Right ventricle myocardium inferior (tissue), 1 donor: Measurements from ENCODE around the gene PYM1. TPM values are rescaled to one million over a fixed set of nuclear protein-coding genes. Genes with fewer than 3 reads are reported as not detected.
"Not testable (repeated sequence)": the region's sequence is repeated elsewhere in the genome, so short reads cannot be mapped to it uniquely, and the experiment has no call there.

Source experiments
- ATAC-seq: fragments of 200-7000 bp; cut with Tn5 transposase; one replicate; pipeline ENCODE4 v1.9.1; 2020; ENCODE audit warnings: mild to moderate bottlenecking, moderate library complexity
- DNase-seq: peaks from one replicate; pipeline ENCODE4 v3.0.0; 2021; ENCODE audit errors: missing footprints
- intact Hi-C: fragments of 100-400 bp; cut with DNase I; formaldehyde crosslinking; loops from one replicate; pipeline ENCODE4 v1.11.0; 2022
- total RNA-seq: library from RNA; stranded (reverse); fragmentation: NEBNext Ultra II Directional; extraction: Animal tissue kit (Norgen Biotek cat#: 25700); gene quantifications from one replicate; pipeline ENCODE4 v1.2.1, GENCODE V29; 2021
- donor health status: DM: no; HTN: yes; CAD: no; lungs with severe emphysema.

PYM1 gene
- total RNA-seq, 1 donor from 2014 or later = 19.1 TPM

GRCh38 chr12:55866454-55867004 lies 61.2 kb downstream of the PYM1 start:
- ATAC-seq, DNase-seq, intact Hi-C loops: not testable (repeated sequence)

- intact Hi-C loops = no loop called here
- ATAC-seq = no peak
Measured at GRCh38 chr12:55865327-55865726, 62.4 kb downstream of the PYM1 start.

GRCh38 chr12:55862931-55863330 lies 64.8 kb downstream of the PYM1 start:
- intact Hi-C loops, DNase-seq, ATAC-seq: not testable (repeated sequence)

More at GRCh38 chr12:55865327-55865726, 62.4 kb downstream of the PYM1 start:
- no peak for DNase-seq

GRCh38 chr12:55862286-55862685 lies 65.4 kb downstream of the PYM1 start:
- intact Hi-C loops = no loop called here
- ATAC-seq = no peak
- no peak for DNase-seq

- ATAC-seq (no peak), DNase-seq (no peak)
- intact Hi-C loops = no loop called here
Measured at GRCh38 chr12:55861871-55862270, 65.8 kb downstream of the PYM1 start.

GRCh38 chr12:55861396-55861795 lies 66.3 kb downstream of the PYM1 start:
- intact Hi-C loops = no loop called here
- ATAC-seq = no peak
- no peak for DNase-seq

GRCh38 chr12:55852740-55853139 lies 75.0 kb downstream of the PYM1 start:
- intact Hi-C loops = no loop called here
- DNase-seq (no peak), ATAC-seq (no peak)

Other genes with a start within 250 kb of the PYM1 start
- gene ITGA7, start 220.0 kb downstream of the PYM1 start, total RNA-seq = 479 TPM
- 128 TPM for gene BLOC1S1, start 211.8 kb downstream of the PYM1 start, total RNA-seq
- 12.9 TPM for gene RDH5, start 207.5 kb downstream of the PYM1 start, total RNA-seq
- 790 TPM for gene CD63, start 198.9 kb downstream of the PYM1 start, total RNA-seq
- gene GDF11, start 184.8 kb downstream of the PYM1 start, total RNA-seq = 9.7 TPM
- gene SARNP, start 110.2 kb downstream of the PYM1 start, total RNA-seq = 50.2 TPM
- 17.3 TPM for gene ORMDL2, start 109.9 kb downstream of the PYM1 start, total RNA-seq
- 18.3 TPM for gene DNAJC14, start 98.3 kb downstream of the PYM1 start, total RNA-seq
- gene MMP19, start 85.0 kb downstream of the PYM1 start, total RNA-seq = 2.9 TPM
- 8.1 TPM for gene DGKA, start 3.3 kb upstream of the PYM1 start, total RNA-seq
- gene PMEL, start 38.1 kb upstream of the PYM1 start, total RNA-seq = not detected
- 11.6 TPM for gene CDK2, start 38.9 kb upstream of the PYM1 start, total RNA-seq
- gene RAB5B, start 46.2 kb upstream of the PYM1 start, total RNA-seq = 113 TPM
- 28.1 TPM for gene SUOX, start 69.4 kb upstream of the PYM1 start, total RNA-seq
- gene IKZF4, start 93.1 kb upstream of the PYM1 start, total RNA-seq = 9.5 TPM
- 35.5 TPM for gene RPS26, start 114.0 kb upstream of the PYM1 start, total RNA-seq
- gene ERBB3, start 152.3 kb upstream of the PYM1 start, total RNA-seq = 2.8 TPM
- gene PA2G4, start 176.7 kb upstream of the PYM1 start, total RNA-seq = 69.7 TPM
- 2,099 TPM for gene RPL41, start 188.7 kb upstream of the PYM1 start, total RNA-seq
- 7.3 TPM for gene ZC3H10, start 190.4 kb upstream of the PYM1 start, total RNA-seq
- gene ESYT1, start 200.4 kb upstream of the PYM1 start, total RNA-seq = 33.6 TPM
- 45.8 TPM for gene MYL6B, start 224.7 kb upstream of the PYM1 start, total RNA-seq
- gene MYL6, start 230.5 kb upstream of the PYM1 start, total RNA-seq = 673 TPM